HG03354 (cell line): ENCODE data around the gene STIM1.
"Not testable (repeated sequence)": the region's sequence is repeated elsewhere in the genome, so short reads cannot be mapped to it uniquely, and the experiment has no call there.

Experiments
- ATAC-seq: cut with Tn5 transposase; IDR thresholded peaks from one replicate; pipeline ENCODE4 v1.9.1; 2021; ENCODE audit warnings: mild to moderate bottlenecking; ENCODE audit not compliant: unreplicated experiment, poor library complexity, severe bottlenecking

The STIM1 gene

DNA sequence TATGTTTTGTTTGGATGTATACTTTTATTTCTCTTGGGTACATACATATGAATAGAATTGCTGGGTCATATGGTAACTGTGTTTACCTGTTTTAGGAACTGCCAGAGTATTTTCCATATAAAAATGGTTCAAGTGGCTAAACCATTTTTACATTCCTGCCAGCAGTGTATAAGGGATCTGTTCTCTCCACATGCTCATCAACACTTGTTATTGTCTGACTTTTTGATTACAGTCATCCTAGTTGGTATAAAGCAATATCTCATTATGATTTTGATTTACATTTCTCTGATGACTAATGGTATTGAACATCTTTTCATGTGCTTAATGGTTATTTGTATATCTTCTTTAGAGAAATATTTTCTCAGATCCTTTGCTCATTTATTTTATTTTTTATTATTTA, 134.9 kb downstream of the STIM1 start:
- no peak for ATAC-seq

DNA sequence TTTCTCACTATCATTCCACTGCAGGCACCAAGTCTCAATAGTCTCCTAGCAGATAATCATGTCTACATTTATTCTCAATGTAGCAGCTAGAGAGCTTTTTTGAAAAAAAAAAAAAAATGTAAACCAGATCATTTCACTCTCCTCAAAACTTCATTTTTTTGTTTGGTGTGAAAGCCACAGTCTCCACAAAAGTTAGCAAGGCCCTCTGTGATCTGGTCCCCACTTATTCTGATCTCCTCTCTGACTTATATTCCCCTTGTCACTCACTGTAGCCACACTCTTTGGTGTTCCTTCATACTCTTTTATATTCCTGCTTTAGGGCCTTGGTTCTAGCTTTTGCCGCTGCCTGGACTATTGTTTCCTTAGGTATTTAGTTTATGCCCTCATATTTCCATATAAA, 137.5 kb downstream of the STIM1 start:
- no peak for ATAC-seq

DNA sequence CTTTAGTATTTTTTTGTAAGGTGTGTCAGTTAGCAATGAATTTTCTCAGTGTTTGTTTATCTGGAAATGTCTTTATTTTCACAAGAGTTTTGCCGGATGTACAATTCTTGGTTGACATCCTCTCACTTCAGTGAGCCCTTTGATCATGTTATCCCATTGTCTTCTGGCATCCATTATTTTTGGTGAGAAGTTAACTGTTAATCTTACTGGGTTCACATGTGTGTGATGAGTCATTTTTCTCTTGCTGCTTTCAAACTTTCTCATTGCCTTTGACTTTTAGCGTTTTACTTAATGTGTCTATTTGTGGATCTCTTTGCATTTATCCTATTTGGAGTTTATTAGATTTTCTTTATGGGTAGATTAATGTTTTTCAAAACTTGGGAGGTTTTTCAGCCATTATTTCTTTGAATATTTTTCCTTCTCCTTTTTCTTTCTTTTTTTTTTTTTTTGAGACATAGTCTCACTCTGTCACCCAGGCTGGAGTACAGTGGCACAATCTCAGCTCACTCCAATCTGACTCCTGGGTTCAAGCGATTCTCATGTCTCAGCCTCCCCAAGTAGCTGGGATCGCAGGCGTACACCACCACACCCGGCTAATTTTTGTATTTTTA, 138.7 kb downstream of the STIM1 start:
- no peak for ATAC-seq

DNA sequence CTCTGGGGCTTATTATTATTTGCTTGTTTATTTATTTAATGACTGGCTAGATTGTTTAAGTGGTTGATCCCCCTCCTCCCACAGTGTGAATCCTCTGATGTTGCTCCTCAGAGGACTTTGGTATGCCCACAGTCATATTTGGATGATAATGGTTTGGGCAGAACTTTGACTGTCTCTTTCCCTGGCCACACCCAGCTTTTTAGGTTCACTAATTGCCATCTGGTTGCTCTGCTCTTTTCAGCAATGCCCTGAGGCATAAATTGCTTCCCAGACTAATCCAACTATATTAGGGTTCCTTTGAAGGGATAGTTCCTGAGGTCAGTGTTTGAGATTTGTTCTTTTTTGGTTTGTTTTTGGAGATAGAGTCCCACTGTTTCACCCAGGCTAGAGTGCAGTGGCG, 139.8 kb downstream of the STIM1 start:
- ATAC-seq, result no peak

DNA sequence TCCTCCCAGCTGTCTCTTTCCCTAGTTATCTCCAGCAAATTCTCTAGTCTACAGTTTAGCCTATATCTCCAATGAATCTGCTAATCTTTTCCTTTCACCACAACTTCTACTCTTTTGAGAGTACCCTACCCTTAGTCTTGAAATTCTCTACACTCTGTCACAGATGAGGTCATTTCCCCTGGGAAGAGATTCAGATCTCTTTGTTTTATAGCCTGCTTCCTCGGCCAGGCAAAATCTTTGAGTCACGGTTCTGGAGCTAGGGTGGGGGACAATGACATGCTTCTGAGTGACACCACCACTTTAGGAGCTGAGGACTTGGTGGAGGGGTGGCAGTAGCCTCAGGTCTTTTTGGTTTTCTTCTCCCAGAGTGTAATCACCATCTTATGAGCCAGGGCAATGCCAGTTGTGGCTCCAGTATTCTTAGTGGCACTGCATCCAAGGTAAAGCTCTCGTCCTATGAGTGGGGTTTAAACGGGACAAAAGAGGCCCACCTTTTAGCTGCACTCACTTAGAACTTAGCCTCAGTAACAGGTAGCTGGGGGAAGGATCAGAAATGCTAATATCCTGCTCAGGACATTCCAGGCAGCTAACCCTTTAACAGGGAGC, 140.6 kb downstream of the STIM1 start:
- ATAC-seq, result no peak

DNA sequence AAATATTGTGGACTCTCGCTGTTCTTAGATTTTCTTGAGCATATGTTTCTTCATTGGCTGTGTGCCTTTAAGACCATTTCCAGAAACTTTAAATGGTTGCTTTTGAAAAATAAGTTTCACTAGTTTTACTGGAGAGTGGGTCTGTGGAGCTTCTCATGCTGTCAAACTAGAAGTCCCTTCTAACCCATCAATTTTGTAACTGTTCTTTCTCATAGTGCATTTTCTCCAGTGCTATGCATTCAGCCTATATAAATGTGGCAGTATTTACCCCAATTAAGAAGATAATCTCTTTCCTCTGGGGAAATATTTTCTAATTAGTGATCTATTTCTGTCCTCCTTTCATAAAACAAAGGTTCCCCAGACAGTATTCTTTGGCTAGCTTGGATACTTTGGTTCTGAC, 141.2 kb downstream of the STIM1 start:
- ATAC-seq, result no peak

DNA sequence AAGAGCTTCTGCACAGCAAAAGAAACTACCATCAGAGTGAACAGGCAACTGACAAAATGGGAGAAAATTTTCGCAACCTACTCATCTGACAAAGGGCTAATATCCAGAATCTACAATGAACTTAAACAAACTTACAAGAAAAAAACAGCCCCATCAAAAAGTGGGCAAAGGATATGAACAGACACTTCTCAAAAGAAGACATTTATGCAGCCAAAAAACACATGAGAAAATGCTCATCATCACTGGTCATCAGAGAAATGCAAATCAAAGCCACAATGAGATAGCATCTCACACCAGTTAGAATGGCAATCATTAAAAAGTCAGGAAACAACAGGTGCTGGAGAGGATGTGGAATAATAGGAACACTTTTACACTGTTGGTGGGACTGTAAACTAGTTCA, 149.3 kb downstream of the STIM1 start:
- ATAC-seq, result not testable (repeated sequence)

DNA sequence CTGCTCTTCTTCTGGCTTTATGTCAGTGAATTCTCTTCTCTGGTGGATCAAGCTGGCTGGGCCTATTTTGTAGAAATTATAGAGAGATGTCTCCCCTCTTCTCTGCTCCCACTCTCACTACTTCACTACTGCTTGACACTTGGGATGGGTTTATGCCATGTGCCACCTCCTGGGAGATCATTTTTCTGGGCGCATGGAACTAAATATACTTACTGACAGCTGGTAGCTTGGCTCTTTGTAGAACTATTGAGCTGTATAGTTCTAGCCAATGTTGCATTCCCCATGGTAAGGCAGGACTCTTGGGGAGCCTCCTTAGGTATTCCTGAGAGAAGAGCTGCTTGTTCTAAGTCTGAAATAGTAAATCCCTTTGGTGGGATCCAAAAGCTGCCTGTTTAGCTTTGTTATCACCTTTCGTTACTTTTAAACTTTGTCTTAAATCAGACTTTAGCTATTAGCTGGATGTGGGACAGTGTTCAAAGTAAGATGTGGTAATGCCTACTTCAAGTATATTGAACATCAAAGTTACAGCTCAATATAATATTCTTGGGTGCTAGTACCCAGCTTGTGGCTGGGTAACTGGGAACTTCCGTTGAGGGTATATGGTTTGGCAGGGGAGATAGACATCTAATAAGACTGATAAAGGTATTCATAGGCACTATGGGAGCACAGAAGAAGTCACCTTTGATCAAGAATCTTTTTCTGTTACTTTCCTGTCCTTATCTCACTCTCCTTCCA, 151.6 kb downstream of the STIM1 start:
- no peak for ATAC-seq

DNA sequence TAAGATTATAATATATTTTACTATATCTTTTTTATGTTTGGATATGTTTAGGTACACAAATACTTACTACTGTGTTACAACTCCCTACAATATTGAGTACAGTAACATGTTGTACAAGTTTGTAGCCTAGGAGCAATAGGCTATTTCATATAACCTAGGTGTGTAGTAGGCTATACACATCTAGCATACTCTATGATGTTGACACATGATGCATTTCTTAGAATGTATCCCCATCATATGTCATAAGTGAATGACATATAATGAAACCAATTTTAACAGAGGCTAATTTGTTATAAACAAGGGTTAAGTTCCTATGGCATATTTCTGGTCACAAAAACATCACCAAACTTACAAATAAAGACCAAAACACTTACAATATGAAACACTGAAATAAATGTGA, 152.7 kb downstream of the STIM1 start:
- ATAC-seq, result no peak

DNA sequence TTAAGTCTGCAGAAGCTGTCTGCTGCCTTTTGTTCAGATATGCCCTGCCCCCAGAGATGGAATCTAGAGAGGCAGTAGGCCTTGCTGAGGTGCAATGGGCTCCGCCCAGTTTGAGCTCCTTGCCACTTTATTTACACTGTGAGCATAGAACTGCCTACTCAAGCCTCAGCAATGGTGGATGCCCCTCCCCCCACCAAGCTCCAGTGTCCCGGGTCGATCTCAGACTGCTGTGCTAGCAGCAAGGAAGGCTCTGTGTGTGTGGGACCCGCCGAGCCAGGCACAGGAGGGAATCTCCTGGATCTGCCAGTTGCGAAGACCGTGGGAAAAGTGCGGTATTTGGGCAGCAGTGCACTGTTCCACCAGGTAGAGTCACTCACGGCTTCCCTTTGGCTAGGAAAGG, 161.1 kb downstream of the STIM1 start:
- ATAC-seq, result not testable (repeated sequence)

DNA sequence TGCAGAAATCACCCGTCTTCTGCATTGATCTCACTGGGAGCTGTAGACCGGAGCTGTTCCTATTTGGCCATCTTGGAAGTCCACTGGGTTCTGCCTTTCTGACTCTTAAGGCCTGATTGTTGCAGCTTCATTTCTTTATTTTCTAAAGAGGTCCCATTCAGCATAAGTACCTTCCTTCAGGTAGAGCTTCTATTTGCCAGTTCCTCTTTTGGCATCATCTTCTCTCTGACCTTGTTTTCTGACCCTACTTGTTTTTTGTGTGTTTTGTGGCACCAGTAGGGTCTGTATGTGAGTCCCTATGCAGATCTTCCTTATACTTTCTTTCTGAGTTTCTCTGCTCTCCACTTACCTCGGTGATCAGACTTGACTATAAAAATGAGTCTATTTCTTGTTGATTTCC, 161.7 kb downstream of the STIM1 start:
- no peak for ATAC-seq

DNA sequence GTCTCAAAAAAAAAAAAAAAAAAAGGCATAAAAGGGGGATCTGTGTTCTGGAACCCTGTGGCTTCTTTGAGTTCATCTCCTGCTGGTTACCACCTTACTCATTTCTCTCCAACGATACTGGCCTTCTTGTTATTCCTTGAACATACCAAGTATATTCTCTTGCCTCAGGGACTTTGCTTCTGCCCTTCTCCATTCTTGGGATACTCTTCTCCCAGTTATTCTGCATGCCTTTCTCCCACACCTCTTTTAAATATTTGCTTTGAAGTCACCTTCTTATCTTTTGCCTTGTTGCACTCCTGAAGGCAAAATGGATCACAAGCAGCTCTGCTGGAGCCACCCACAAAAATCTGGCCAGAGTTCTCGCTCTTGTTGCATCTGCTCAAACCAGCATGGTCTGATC, 163.2 kb downstream of the STIM1 start:
- ATAC-seq, result no peak

DNA sequence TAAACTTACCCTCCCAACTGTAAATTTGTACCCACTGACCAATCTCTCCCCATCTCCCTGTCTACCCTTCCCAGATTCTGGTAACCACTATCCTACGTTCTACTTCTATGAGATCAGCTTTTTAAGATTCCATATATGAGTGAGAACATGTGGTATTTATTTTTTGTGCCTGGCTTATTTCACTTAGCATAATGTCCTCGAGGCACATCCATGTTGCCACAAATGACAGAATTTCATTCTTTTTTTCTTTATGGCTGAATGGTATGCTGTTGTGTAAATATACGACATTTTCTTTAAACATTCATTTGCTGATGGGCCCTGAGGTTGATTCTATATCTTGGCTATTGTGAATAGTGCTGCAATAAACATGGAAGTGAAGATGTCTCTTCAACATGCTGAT, 164.4 kb downstream of the STIM1 start:
- no peak for ATAC-seq

DNA sequence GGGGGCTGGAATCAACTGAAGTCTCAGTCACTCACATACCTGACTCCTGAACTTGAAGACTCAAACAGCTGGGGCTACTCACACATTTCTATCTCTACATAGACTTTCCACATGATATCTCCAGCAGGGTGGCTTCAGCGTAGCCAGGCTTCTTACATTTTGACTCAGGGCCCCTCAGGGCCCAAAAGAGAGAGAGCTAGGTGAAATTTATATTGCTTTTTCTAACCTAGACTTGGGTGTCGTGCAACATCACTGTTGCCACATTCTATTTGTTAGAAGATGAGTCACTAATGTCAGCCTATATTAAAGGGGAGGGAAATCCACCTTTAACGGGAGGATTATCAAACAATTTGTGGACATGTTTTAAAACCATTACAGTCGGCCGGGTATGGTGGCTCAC, 167.2 kb downstream of the STIM1 start:
- no peak for ATAC-seq

DNA sequence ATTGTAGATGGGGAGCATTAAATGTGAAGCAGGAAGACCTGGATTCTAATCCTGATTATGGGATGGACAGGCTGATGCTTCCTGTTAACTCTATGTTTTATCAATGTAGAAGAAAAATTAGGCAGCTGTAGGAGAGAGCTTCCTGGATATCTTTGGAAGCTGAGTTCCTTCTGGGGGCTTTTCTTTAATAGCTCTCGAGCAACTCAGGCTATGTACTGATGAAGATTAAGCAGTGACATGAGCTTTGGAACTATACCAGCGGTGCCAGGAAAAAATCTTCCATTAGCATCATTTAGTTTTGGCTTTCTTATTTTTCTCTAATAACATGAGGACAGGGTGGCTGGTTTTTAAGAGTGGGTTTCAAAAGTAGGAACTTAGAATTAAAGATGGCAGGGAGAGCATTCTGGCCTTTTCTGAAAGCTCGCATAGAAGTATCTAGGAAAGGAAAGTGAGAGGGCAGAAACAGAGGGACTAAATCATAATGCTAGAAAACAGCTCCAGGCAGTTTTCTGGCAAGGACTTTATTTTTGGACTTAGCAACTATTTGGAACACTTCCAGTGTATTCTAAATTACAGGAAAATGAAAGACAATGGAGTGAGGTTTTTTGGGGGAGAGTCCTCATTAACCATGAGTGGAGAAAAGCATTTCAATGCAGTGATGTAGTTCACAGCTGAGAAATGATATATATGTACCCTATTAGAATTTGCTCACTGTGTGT, 169.9 kb downstream of the STIM1 start:
- no peak for ATAC-seq

DNA sequence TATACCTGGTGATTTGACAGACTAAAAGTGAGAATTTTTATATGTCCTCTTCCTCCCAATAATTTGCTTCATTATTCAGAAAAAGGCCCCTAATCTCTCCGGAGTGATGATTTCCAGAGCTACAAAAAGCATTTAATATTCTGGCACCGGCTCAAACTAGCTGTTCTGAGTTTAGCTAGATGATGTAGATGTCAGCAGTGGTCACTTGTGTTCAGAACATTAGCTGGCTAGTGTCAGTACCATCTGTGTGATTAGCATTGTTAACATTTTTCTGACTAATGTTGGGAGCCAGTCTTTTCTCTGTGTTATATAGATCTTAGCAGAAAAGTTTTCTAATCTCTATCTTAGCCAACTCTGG, 170.5 kb downstream of the STIM1 start:
- no peak for ATAC-seq

DNA sequence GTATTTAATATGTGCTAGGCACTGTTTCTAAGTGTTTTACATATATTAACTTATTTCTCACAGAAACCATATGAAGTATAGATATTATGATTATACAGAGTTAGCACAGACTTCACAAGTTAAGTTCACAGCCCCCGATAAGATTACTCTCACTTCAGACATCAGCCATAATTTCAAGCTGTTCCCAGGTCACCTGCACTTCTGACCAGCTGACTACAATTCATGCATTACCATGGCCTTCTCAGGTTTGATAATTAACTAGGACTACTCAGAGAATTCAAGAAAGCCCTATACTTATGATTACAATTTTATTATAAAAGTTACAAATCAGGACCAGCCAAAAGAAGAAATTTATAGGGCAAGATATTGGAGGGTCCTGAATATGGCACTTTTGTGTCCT, 170.9 kb downstream of the STIM1 start:
- ATAC-seq, result no peak

DNA sequence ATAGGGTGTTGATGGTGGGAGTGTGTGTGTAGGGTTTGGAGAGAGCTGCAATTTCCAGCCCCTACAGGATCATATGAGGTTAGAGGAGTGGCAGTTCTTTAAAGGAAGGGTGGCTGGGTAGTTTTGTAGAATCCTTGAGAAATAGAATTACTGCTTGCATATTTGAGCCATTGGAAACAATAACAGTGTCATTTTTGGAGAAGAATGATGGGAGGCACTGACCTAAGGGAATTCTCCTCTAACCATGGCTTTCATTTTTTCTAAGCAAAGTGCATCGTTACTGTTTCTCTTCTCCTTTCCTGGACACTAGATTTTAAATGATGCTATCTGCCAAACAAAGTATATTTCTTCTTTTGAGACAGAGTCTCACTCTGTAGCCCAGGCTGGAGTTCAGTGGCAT, 172.3 kb downstream of the STIM1 start:
- ATAC-seq, result no peak

DNA sequence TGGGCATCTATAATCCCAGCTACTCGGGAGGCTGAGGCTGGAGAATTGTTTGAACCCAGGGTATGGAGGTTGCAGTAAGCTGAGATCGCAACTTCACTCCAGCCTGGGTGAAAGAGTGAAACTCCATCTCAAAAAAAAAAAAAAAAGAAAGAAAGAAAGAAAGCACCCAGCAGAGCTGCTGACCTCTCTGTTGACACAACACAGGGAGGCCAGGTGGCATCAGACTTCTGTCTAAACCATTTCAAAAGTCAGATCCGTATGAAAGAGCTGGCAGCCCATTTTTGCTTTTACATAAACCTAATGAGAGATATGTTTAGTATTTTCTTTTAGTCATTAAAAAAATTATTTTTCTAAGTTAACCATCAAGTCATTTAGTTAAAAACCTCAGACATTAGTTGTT, 174.7 kb downstream of the STIM1 start:
- ATAC-seq, result no peak

DNA sequence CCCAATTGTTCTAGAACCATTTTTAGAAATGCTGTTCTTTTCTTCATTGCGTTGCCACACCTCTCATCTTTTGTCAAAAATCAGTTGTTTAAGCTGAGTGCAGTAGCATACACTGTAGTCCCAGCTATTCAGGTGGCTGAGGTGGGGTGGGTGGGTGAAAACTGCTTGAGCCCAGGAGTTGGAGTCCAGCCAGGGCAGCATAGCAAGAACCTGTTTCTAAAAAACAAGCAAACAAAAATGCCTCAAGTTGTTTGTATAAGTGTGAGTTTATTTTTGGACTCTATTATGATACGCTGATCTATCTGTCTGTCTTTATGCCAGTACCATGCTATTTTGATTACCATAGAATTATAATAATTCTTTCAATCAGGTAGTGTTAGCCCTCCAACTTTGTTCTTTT, 176.6 kb downstream of the STIM1 start:
- no peak for ATAC-seq

DNA sequence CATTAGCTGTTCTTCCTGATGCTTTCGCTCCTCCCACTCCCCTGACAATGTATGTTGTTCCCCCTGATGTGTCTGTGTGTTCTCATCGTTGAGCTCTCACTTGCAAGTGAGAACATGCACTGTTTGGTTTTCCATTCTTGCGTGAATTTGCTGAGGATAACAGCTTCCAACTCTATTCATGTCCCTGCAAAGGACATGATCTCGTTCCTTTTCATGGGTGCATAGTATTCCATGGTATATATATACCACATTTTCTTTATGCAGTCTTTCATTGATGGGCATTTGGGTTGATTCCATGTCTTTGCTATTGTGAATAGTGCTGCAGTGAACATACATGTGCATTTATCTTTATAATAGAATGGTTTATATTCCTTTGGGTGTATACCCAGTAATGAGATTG, 180.5 kb downstream of the STIM1 start:
- ATAC-seq, result no peak
